Mesenchymal stem cell (in vitro differentiated cells and primary cell): Measurements from ENCODE around the gene RNF220.
"Not testable (repeated sequence)": the region's sequence is repeated elsewhere in the genome, so short reads cannot be mapped to it uniquely, and the experiment has no call there.

Experiments used
- DNase-seq: peaks from one replicate; pipeline ENCODE4 v3.0.0-alpha.2; 2013
- H2AFZ ChIP-seq: one replicate; pipeline ENCODE4 v1.6.1; 2013; ENCODE audit warnings: low read depth, mild to moderate bottlenecking, control low read depth, inconsistent platforms, low read length, moderate library complexity
- H2AK5ac ChIP-seq: 2 replicates; pipeline ENCODE4 v1.6.1; 2013; ENCODE audit warnings: low read length, moderate library complexity, mild to moderate bottlenecking, inconsistent platforms; ENCODE audit not compliant: severe bottlenecking
- H2BK120ac ChIP-seq: one replicate; pipeline ENCODE4 v1.6.1; 2013; ENCODE audit warnings: low read depth, mild to moderate bottlenecking, inconsistent platforms, low read length, moderate library complexity
- H2BK12ac ChIP-seq, 2 experiments: one replicate each; pipeline ENCODE4 v1.6.1; 2013; ENCODE audit warnings: inconsistent platforms in 2 of 2, low read length in 2 of 2, mild to moderate bottlenecking in 2 of 2, moderate library complexity in 2 of 2, control low read depth in 1 of 2
- H2BK15ac ChIP-seq: one replicate; pipeline ENCODE4 v1.6.1; 2013; ENCODE audit warnings: mild to moderate bottlenecking, low read depth, inconsistent platforms; ENCODE audit not compliant: poor library complexity, severe bottlenecking
- H2BK5ac ChIP-seq: 2 replicates; pipeline ENCODE4 v1.6.1; 2013; ENCODE audit warnings: low read depth, mild to moderate bottlenecking, low read length, control low read depth, inconsistent platforms; ENCODE audit not compliant: poor library complexity, severe bottlenecking
- H3K14ac ChIP-seq, 2 experiments: one replicate each; pipeline ENCODE4 v1.6.1; 2013; ENCODE audit warnings: inconsistent platforms in 2 of 2, low read length in 2 of 2, control low read depth in 1 of 2, mild to moderate bottlenecking in 1 of 2, moderate library complexity in 1 of 2
- H3K18ac ChIP-seq, 2 experiments: one replicate each; pipeline ENCODE4 v1.6.1; 2013; ENCODE audit warnings: inconsistent platforms in 2 of 2, low read length in 2 of 2, control low read depth in 1 of 2, low read depth in 1 of 2, mild to moderate bottlenecking in 1 of 2
- H3K23ac ChIP-seq, 2 experiments: one replicate each; pipeline ENCODE4 v1.6.1; 2013; ENCODE audit warnings: inconsistent platforms in 2 of 2, low read length in 2 of 2, mild to moderate bottlenecking in 2 of 2, moderate library complexity in 2 of 2, control low read depth in 1 of 2
- H3K27ac ChIP-seq: 2 replicates; pipeline ENCODE4 v1.5.1; 2013; ENCODE audit warnings: mild to moderate bottlenecking, moderate library complexity, low read length, control low read depth, inconsistent platforms; ENCODE audit not compliant: poor library complexity, severe bottlenecking
- H3K27me3 ChIP-seq, 2 experiments: 2 replicates each; pipeline versions ENCODE4 v1.6.1 to v1.7.0; 2013; ENCODE audit warnings: low read length in 2 of 2, mild to moderate bottlenecking in 2 of 2, moderate library complexity in 2 of 2, control low read depth in 1 of 2, inconsistent platforms in 1 of 2; ENCODE audit not compliant: control insufficient read depth in 1 of 2, insufficient read depth in 1 of 2
- H3K36me3 ChIP-seq, 2 experiments: 2 replicates each; pipeline versions ENCODE4 v1.6.1 to v1.7.0; 2013; ENCODE audit warnings: low read length in 2 of 2, control low read depth in 1 of 2, inconsistent platforms in 1 of 2, low read depth in 1 of 2, mild to moderate bottlenecking in 1 of 2; ENCODE audit not compliant: insufficient read depth in 2 of 2, control insufficient read depth in 1 of 2
- H3K4ac ChIP-seq, 2 experiments: one replicate each; pipeline ENCODE4 v1.6.1; 2013; ENCODE audit warnings: inconsistent platforms in 2 of 2, low read length in 2 of 2, mild to moderate bottlenecking in 2 of 2, moderate library complexity in 2 of 2, control low read depth in 1 of 2, low read depth in 1 of 2
- H3K4me1 ChIP-seq: 2 replicates; pipeline ENCODE4 v1.6.1; 2013; ENCODE audit warnings: low read depth, low read length, control low read depth; ENCODE audit not compliant: control insufficient read depth, insufficient read depth
- H3K4me2 ChIP-seq: 2 replicates; pipeline ENCODE4 v1.6.1; 2013; ENCODE audit warnings: low read length, mild to moderate bottlenecking, inconsistent platforms; ENCODE audit not compliant: poor library complexity, severe bottlenecking
- H3K4me3 ChIP-seq, 2 experiments: 2 replicates each; pipeline versions ENCODE4 v1.5.1 to v1.7.0; 2013; ENCODE audit warnings: low read length in 2 of 2, mild to moderate bottlenecking in 2 of 2, control low read depth in 1 of 2, low read depth in 1 of 2; ENCODE audit not compliant: insufficient read depth in 1 of 2
- H3K79me1 ChIP-seq: replicated peaks from 2 replicates; pipeline ENCODE4 v1.6.1; 2013; ENCODE audit warnings: mild to moderate bottlenecking, control low read depth, low read length, inconsistent platforms; ENCODE audit not compliant: poor library complexity, severe bottlenecking
- H3K9ac ChIP-seq: 2 replicates; pipeline ENCODE4 v1.7.0; 2013; ENCODE audit warnings: mild to moderate bottlenecking, low read length, moderate library complexity
- H3K9me3 ChIP-seq: 2 replicates; pipeline ENCODE4 v1.7.0; 2013; ENCODE audit warnings: mild to moderate bottlenecking, low read length; ENCODE audit not compliant: control insufficient read depth
- H4K8ac ChIP-seq: one replicate; pipeline ENCODE4 v1.6.1; 2013; ENCODE audit warnings: inconsistent platforms, mild to moderate bottlenecking, low read length, moderate library complexity
- H4K91ac ChIP-seq: one replicate; pipeline ENCODE4 v1.6.1; 2013; ENCODE audit warnings: mild to moderate bottlenecking, low read length, inconsistent platforms
- WGBS: methylation state at CpG from one replicate; pipeline ENCODE4 v1.1.7; 2013; ENCODE audit warnings: mixed read lengths; 5-methylcytosine and 5-hydroxymethylcytosine counted together

RNF220 gene

DNA sequence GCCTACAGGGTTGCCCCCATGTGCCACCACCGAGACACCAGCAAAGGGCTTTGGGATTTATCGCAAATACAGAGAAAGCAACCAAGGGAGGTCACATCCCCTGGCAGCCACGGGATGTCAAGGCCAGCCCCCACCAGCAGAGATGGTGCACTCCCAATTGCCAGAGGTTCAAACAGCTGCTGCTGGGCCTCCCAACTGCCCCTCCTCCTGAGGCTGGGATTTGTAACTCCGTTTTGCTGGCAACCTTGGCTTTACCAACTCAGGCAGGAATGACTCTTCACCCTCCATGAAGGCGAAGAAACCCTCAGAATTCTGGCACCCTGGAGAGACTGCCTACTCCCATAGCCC lies 257.6 kb downstream of the RNF220 start:
- H4K91ac ChIP-seq: no peak overlapping the region
- H3K27ac ChIP-seq: no peak overlapping the region
- no peak overlapping the region for H2AK5ac ChIP-seq
- H2BK5ac ChIP-seq: no peak overlapping the region
- no peak overlapping the region for H3K9ac ChIP-seq
- no peak overlapping the region for H2BK120ac ChIP-seq
- no peaks in the 10 kb centered on the region for H3K9me3 ChIP-seq
- no peak overlapping the region for H3K4ac ChIP-seq
- H3K14ac ChIP-seq: no peak overlapping the region
- peaks cover 9 to 15% of the 10 kb centered on the region in 2 experiments for H3K36me3 ChIP-seq
- H2BK12ac ChIP-seq: no peak overlapping the region
- H3K79me1 ChIP-seq: peaks cover 15% of the 10 kb centered on the region
- no peak overlapping the region for H4K8ac ChIP-seq
- H2AFZ ChIP-seq: no peak overlapping the region
- H3K4me2 ChIP-seq: no peak overlapping the region
- H3K18ac ChIP-seq: no peak overlapping the region
- 90% methylated on average over 4 of the region's 5 CpGs for WGBS
- H3K4me3 ChIP-seq: no peak overlapping the region
- H2BK15ac ChIP-seq: no peak overlapping the region
- no peaks in the 10 kb centered on the region for H3K27me3 ChIP-seq
- peaks cover 5% of the 10 kb centered on the region for H3K4me1 ChIP-seq
- DNase-seq: no peak
- no peak overlapping the region for H3K23ac ChIP-seq

- no peak overlapping the region for H2BK120ac ChIP-seq
- H3K27ac ChIP-seq: no peak overlapping the region
- H2AK5ac ChIP-seq: no peak overlapping the region
- H3K36me3 ChIP-seq: peaks cover 9 to 15% of the 10 kb centered on the region in 2 experiments
- 89% methylated on average over 5 of the region's 5 CpGs for WGBS
- peaks cover 15% of the 10 kb centered on the region for H3K79me1 ChIP-seq
- H4K8ac ChIP-seq: no peak overlapping the region
- H3K18ac ChIP-seq: no peak overlapping the region
- H3K9ac ChIP-seq: no peak overlapping the region
- DNase-seq: no peak
- no peak overlapping the region for H2BK15ac ChIP-seq
- no peak overlapping the region for H3K14ac ChIP-seq
- H2BK5ac ChIP-seq: no peak overlapping the region
- H3K23ac ChIP-seq: no peak overlapping the region
- no peaks in the 10 kb centered on the region for H3K27me3 ChIP-seq
- no peak overlapping the region for H3K4me3 ChIP-seq
- no peak overlapping the region for H2BK12ac ChIP-seq
- peaks cover 5% of the 10 kb centered on the region for H3K4me1 ChIP-seq
- no peaks in the 10 kb centered on the region for H3K9me3 ChIP-seq
- no peak overlapping the region for H2AFZ ChIP-seq
- H4K91ac ChIP-seq: no peak overlapping the region
- no peak overlapping the region for H3K4me2 ChIP-seq
- H3K4ac ChIP-seq: no peak overlapping the region
Observed at GRCh38 chr1:44663417-44663816, 258.4 kb downstream of the RNF220 start.

DNA sequence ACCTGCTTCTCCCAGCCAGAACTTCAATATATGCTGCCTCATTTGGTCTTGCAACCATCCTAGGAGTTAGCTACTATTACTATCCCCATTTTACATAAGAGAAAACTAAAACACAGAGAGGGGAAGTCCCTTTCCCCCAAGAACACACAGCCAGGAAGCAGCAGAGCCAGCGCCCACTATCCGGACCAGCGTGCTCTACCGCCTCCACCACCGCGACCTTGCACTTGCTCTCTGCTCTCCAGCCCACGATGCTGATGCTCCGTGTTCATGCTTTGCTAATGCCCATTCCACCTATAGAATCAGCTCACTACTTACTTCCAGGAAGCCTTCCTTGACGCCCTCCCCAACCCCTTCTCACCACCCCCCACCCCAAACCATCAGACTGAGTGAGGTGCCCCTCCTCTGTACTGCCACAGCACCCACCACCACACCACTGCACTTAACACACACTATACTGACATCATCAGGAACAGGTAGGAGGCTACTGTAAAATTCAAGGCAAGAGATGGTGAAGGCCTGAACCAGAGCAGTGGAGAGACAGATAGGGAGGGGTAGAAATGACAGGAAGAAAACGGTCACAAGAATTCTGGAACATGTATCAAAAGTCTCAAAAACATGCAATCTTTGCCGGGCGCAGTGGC lies 259.8 kb downstream of the RNF220 start:
- Histone ChIP-seq H3K79me1 (peaks cover 15% of the 10 kb centered on the region), H2BK12ac (no peak overlapping the region), H2BK15ac (no peak overlapping the region), H4K8ac (no peak overlapping the region), H3K4me2 (no peak overlapping the region), H3K36me3 (peaks cover 5 to 7% of the 10 kb centered on the region in 2 experiments), H3K23ac (no peak overlapping the region), H3K27ac (no peak overlapping the region), H4K91ac (no peak overlapping the region), H3K9me3 (no peaks in the 10 kb centered on the region), H2BK5ac (no peak overlapping the region), H2AFZ (no peak overlapping the region), H2BK120ac (no peak overlapping the region), H3K4me3 (no peak overlapping the region), H2AK5ac (no peak overlapping the region), H3K27me3 (no peaks in the 10 kb centered on the region), H3K4ac (no peak overlapping the region), H3K18ac (no peak overlapping the region), H3K14ac (no peak overlapping the region), H3K4me1 (peaks cover 5% of the 10 kb centered on the region), H3K9ac (no peak overlapping the region)
- 91% methylated on average over 12 of the region's 12 CpGs for WGBS
- DNase-seq: no peak

- not testable (repeated sequence) for H4K8ac ChIP-seq, H3K36me3 ChIP-seq, H3K9me3 ChIP-seq, DNase-seq, H3K18ac ChIP-seq, H3K4me2 ChIP-seq, H3K4ac ChIP-seq, H3K27me3 ChIP-seq, H3K4me1 ChIP-seq, H3K14ac ChIP-seq, H2AK5ac ChIP-seq, H2BK15ac ChIP-seq, H2BK12ac ChIP-seq, H3K27ac ChIP-seq, H2AFZ ChIP-seq, H3K23ac ChIP-seq, H2BK5ac ChIP-seq, H3K9ac ChIP-seq, H2BK120ac ChIP-seq, H4K91ac ChIP-seq, H3K4me3 ChIP-seq
- H3K79me1 ChIP-seq: peaks cover 25% of the 10 kb centered on the region
- WGBS: 100% methylated on average over 1 of the region's 1 CpG
Observed at GRCh38 chr1:44666719-44667118, 261.7 kb downstream of the RNF220 start.
